Measurements from ENCODE around the gene C18orf32.
"Not testable (repeated sequence)": the region's sequence is repeated elsewhere in the genome, so short reads cannot be mapped to it uniquely, and the experiment has no call there.

C18orf32 gene

DNA sequence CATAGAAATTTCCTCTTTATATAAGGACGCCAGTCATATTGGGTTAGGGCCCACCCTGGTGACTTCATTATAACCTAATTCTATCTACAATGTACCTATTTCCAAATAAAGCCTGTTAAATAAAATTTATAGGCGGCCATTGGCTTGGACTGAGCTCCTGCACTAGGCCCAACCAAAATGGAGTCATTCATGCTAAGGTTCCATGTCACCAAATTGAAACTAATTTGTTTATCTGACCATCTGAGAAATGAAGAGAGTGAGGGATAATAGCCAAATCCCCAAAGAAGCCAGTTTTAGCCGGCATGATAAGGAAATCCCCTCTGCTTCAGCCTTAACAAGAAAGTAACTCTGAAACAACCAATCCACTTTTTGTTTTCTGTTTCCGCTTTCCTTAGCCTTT is 19.4 kb downstream of the C18orf32 start:
- no peak for DNase-seq (ENCODE audit: low read depth, low spot score)

DNA sequence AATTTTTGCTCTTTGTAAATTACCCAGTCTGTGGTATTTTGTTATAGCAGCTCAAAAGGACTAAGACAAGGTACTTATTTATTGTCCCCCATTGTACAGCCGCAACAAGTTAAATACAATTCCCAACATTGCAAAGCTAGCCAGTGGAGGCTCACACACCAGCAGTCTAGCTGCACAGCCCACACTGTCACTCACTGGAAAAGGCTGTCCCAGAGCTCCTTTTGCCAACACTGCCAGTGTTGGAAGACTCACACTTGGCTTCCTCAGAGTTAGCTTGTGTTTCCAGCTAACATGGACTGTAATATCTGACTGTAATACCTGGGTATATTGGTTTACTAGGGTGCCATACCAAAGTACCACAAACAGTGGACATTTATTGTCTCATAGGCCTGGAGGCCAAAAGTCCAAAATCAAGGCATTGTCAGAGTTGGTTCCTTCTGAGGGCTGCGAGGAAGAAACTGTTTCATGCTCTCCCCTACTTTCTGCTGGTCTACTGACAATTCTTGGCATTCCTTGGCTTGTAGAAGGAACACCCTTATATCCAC is 19.9 kb downstream of the C18orf32 start:
- DNase-seq (ENCODE audit: low read depth, low spot score), result no peak

DNA sequence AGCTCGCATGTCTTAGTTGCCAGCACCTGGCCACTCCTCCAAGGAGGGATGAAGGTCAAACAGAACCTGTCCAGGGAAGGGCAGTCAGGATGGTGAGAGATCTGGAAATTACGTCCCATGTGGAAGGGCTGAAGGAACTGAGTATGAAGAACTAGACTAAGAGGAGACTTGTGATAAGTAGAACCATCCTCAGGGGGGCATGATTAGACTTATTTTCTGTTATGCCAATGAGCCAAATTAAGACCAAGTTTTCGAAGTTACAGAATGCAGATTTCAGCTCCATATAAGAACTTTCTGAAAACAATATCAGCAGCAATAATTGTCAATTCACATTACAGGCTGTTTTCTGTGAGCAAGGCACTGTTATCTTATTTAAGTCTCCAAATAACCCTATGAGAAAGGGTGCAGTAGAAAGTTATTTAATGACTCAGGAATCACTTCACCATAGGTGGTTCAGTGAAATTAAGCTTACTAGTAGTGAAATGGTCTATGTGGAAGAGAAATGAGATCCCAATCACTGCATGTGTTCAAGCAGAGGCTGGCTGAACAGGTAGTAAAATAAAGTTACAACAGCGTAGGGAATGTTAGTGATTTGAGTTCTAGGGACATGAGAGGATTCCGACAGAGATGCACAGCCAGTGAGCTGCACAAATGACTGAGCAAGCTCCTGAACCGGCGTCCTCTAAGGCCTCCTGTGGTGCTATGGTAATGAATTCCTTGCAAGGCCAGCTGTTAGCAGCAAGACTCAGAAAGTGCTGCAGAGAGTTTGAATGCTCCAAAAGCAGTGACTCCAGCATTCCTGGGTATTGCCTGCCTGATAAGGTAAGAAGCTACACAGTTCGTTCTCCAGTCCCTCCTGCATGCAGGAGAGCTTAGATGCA is 22.1 kb downstream of the C18orf32 start:
- DNase-seq (ENCODE audit: low read depth, low spot score), result peak; percentile 44

- DNase-seq (ENCODE audit: low read depth, low spot score), result no peak
These were observed 25.4 kb downstream of the C18orf32 start for GRCh38 chr18:49461602-49461977.

GRCh38 chr18:49460976-49461601 is 25.9 kb downstream of the C18orf32 start:
- DNase-seq (ENCODE audit: low read depth, low spot score), result no peak

DNA sequence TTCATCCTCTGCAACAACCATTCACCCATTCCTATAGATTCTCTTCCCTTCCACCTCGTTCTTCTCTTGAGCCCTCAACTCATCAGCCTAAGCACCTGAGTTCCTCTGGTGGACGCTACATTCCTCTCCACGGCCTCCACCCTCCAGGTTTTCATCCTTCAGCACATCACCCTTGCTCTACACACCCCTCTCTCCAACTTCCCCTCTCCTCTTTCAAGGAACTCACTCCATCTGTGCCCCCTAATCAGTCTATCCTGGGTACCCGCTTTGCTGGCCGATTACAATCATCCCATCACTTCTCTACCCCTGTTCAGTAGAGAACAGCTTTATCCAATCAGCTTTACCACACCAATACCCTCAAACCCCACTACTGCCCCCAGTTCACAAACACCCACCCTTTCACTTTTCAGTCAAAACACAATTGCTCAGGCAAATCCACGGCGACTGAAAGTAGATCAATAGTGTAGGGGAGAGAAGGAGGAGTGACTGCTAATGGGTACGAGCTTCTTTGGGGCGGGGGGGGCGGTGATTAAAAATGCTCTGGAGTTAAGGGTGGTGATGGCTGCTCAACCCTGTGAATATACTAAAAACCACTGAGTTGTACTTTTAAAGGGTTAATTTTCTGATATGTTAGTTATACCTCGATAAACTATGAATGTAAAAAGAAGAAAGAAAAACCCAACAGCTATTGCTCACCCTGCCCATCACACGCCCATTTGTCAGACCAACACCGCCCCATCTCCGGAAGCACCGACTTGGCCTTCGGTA is 27.4 kb downstream of the C18orf32 start:
- DNase-seq (ENCODE audit: low read depth, low spot score), result peak; percentile 41

DNA sequence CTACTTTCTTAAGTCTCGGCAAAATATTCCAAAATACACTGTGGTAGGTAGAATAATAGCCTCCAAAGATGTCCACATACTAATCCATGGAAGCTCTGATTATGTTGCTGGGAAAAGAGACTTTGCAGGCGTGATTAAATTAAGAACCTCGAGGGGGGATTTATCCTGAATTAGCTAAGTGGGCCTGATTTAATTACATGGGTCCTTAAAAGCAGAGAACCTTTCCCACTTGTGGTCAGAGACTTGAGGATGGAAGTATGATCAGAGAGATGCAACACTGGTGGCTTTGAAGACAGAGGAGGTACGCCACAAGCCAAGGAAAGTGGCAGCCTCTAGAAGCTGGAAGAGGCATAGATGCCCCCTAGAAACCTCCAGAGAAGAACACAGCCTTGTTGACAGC is 29.4 kb downstream of the C18orf32 start:
- DNase-seq (ENCODE audit: low read depth, low spot score), result no peak

DNA sequence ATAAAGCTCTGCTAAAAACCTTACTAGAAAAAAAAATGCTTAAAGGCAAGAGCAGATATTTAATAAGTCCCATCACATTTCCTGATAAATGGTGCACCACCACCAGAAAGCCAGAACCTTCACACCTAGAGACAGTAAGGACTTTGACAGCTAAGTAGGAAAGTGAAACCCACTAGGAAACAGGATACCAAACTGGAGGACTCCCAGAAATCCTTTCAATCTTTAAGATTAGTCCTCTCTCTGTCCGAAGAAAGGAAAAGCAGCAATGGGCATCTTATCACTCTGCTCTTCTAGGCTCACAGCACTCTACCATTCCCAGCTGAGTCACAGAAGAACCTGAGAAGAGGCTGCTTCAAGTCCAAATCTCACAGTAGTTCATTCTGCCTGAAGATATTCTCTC is 30.2 kb downstream of the C18orf32 start:
- DNase-seq (ENCODE audit: low read depth, low spot score), result no peak

- DNase-seq (ENCODE audit: low read depth, low spot score), result not testable (repeated sequence)
These were observed 34.5 kb downstream of the C18orf32 start for GRCh38 chr18:49452534-49452933.

DNA sequence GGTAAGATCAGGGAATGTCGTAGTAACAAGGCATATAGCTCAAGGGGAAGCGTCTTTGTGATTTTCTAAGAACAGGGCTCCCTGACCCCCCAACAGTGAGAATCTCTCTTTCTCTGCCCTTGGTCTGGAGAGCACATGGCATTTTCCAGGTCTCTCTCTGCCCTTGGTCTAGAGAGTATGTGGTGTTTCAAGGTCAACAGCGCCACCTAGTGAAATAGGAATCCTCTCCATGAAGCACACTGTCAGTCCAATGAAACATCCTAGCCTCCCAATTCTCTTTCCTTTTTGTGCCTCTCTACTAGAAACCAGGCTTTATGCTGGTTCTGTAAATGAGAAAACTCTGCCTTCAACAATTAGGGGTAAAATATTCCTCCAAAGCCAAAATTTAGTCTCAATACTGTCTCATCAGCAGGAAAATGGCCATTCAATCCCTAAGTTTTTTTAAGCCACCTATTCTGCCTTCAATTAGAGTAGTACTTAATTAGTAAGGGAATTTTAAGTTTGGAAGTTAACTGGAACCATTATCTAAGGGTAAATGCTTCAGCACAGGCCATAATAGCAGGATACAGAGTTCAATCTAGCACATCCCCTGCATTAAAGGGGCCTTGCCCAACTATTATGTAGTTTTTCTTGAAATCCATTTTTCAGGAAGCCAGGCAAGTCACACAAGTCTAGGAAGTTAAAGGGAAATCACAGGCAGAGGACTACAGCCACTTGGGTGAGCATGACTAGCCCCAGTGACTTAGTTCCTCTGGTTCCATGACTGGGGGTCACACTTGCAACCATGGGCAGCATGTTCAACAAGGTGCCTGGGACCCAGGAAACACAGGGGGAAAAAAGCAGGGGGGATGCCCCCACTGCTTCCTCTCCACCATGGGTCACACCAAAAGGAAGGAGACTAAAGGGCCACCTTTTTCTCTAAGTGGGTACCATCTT is 39.0 kb downstream of the C18orf32 start:
- DNase-seq (ENCODE audit: low read depth, low spot score), result peak; percentile 31

- DNase-seq (ENCODE audit: low read depth, low spot score), result no peak
These were observed 40.6 kb downstream of the C18orf32 start for GRCh38 chr18:49446481-49446880.

DNA sequence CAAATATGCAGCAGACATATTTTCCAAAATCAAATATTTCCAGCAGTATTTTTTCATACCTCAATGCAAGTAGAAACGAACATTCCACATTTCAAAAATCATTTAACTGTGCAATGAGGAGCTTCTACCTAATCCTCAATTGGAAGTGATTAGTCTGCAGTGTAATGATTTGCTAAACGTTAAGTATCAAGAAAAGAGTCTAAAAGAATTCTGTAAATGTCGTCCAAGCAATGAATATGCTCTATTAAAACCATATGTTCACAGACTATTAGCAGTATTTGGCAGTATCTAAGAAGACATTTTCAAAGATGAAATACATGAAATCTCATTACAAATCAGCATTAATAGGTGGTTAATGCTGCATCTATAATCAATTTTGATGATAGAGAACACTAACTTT is 42.5 kb downstream of the C18orf32 start:
- DNase-seq (ENCODE audit: low read depth, low spot score), result no peak

- no peak for DNase-seq (ENCODE audit: low read depth, low spot score)
These were observed 43.2 kb downstream of the C18orf32 start for GRCh38 chr18:49443837-49444236.

- DNase-seq (ENCODE audit: low read depth, low spot score), result no peak
These were observed 45.6 kb downstream of the C18orf32 start for GRCh38 chr18:49441338-49441938.

- DNase-seq (ENCODE audit: low read depth, low spot score), result no peak
These were observed 51.9 kb downstream of the C18orf32 start for GRCh38 chr18:49435170-49435569.

DNA sequence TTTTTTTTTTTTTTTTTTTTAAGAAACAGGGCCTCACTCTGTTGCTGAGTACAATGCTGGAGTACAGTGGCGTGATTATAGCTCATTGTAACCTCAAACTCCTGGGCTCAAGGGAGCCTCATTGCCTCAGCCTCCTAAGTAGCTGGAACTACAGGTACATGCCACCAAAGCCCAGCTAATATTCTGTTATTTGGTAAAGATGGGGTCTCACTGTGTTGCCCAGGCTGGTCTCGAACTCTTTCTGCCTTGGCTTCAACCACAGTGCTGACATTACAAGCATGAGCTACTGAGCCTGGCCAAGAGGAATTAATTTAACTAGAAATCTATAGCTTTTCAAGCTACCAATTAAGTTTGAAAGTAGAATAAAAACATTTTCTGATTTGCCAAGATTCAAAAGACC is 54.4 kb downstream of the C18orf32 start:
- DNase-seq (ENCODE audit: low read depth, low spot score), result no peak

DNA sequence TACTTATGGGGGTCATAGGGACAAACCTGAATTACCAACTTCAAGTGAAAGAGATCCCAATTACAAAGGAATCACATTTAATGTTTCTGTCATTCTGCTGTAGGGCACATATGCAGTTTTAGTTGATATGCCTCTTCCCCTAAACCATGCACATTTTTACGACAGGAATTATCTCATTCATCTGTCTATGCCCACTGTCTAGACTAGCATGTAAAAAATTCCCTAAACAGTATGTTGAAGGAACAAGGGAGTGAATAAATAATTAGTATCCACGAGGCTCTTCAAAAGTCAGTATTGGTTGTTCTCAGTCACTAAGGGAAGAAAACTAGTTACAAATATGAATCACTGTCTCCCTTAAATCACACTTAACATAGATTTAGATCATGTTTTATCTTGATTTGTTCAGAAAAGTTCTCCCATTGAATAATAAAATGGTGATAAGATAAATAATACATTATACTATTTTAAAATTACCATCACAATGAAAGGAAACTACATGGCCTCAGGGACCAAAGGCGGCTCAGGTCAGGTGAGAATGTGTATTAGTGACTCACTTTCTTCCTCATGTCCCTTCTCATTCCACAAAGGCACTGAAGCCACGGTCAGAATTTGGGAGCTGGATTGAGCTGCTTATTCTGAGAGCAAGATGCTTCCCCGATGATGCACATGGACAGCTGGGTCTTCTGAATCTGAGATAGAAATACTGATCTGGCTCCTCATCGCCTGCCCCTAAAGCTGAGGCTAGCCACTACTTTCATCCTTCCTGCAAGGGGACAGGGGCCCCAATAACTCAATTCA is 55.7 kb downstream of the C18orf32 start:
- DNase-seq (ENCODE audit: low read depth, low spot score), result no peak

Data from astrocyte of the hippocampus (primary cell).